Measurements from ENCODE around the gene ADPRHL1.
"Not testable (repeated sequence)": the region's sequence is repeated elsewhere in the genome, so short reads cannot be mapped to it uniquely, and the experiment has no call there.

ADPRHL1 gene

DNA sequence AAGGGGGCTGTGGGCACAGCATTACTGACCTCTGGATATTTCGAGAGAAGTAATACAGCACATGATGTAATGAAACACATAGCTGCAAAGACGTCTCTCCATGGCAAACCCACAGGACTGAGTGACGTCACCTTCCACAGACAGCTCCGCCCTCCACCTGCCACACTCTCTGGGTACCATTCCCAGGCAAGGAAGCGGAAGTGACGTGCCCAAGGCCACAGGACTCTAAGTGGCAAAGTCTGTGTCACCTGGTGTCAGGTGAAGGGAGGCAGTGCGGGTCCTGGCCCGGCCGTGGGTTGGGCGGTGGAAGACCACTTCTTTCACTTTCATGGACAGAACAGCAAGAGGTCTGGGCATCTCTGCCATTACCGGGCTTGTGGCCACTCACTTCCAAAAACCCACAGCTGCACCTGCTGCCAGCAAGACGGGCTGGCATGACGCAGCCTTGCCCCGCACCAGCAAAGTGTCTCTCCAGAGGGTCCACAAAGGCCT, 6.8 kb upstream of the ADPRHL1 start:
- FAIRE-seq = no peak
- DNase-seq (ENCODE audit: insufficient read length, low spot score) = no peak
- no peak for TF ChIP-seq POLR2A (IDR thresholded peaks at IDR 0.05; ENCODE audit: low read depth, low read length)
- no peak for TF ChIP-seq POLR2AphosphoS5 (IDR thresholded peaks at IDR 0.05; ENCODE audit: low read depth, low read length)
- no peak for TF ChIP-seq PAX5 (IDR thresholded peaks at IDR 0.05; ENCODE audit: insufficient read depth, low read length, severe bottlenecking)
- no peak for TF ChIP-seq SPI1 (IDR thresholded peaks at IDR 0.05; ENCODE audit: low read depth, low read length)
- TF ChIP-seq TAF1 (IDR thresholded peaks at IDR 0.05; ENCODE audit: low read depth, low read length) = no peak
- no peak for TF ChIP-seq POU2F2 (IDR thresholded peaks at IDR 0.05; ENCODE audit: low read depth, low read length)

DNA sequence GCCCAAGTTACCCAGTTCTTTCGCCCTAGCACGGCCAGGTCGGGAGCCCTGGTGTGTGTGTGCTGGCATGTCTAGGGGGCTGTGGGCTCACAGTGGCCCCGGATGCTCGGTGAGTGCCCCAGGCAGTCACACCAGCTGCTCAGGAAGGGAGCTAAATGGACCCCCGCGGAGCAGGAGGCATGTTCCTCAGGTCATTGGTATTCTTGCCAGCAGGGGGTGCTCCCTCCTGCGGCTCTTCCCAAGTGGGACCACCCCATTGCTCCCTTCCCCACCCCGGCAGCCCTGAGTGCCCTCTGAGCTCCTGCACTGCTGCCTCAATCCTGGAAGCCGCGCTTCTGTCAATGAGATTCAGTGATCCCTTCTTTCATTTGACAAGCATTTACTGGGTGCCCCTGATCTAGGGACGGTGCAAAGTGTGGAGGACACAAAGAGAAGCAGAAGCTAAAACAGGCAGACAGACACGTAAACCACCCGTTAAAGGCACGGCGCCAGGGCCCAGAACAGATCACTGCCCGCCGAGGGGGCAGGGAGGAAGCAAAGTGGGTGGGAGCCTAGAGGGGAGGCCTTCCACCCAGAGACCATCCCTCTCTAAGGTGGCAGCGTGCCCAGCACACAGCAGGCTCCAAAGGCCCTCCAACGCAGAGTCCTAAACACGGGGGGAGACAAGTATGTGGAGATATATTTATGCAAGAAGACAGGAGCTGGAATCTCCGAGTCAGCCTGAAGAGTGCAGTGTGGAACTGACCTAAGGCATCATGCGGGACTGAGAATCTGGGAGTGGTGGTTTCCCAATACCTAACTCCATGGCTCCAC, 5.2 kb upstream of the ADPRHL1 start:
- no peak for DNase-seq (ENCODE audit: insufficient read length, low spot score)
- TF ChIP-seq TAF1 (IDR thresholded peaks at IDR 0.05; ENCODE audit: low read depth, low read length) (no peak), PAX5 (IDR thresholded peaks at IDR 0.05; ENCODE audit: insufficient read depth, low read length, severe bottlenecking) (no peak), SPI1 (IDR thresholded peaks at IDR 0.05; ENCODE audit: low read depth, low read length) (no peak), POLR2A (IDR thresholded peaks at IDR 0.05; ENCODE audit: low read depth, low read length) (no peak), POLR2AphosphoS5 (IDR thresholded peaks at IDR 0.05; ENCODE audit: low read depth, low read length) (no peak), POU2F2 (IDR thresholded peaks at IDR 0.05; ENCODE audit: low read depth, low read length) (no peak)
- FAIRE-seq = no peak

DNA sequence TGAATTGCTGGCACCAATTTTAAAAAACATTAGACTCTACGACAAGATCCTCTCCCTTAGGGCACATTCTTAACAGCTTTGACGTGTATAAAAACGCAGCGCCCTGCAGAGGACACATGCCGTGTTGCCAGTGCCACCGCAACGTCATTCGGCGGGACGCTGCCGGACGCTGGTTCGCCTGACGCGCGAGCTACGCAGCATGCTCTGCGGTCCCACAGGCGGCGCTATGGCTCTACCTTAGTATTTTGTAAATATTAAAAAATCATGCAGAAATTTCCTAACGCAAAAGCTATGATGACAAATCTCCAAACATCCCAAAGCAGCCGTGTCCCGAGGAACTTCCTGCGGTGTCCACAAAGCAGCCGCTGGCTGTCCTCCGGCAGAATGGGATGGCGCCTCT, 4.2 kb upstream of the ADPRHL1 start:
- no peak for FAIRE-seq
- no peak for TF ChIP-seq POU2F2 (IDR thresholded peaks at IDR 0.05; ENCODE audit: low read depth, low read length)

DNA sequence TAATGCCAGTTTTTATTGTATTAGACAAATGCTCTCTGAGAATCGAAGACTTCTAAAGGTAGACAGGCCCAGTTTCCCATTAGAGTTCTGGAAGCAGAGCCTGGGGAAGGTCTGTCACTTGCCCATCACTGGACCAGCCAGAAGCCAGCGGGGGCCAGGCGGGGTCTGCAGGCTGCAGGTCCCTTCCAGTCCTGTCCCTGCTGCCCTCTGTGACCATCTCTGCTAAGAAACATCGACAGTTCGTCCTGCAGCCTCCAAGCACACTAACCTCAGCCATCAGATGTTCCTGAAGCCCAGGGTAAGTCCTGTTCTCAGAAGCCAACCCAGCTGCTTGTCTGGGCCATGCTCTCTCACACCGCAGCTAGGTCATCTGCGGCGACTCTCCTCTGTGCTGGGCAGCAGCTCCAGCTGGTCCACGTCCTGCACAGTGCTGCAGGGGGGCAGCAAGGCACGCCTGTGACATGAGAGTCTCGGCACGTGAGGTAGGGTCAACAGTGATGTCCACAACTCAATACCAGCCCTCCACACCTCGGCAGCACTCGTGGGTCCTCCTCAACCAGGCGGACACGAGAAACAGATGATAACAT, 2.9 kb upstream of the ADPRHL1 start:
- FAIRE-seq = no peak
- no peak for DNase-seq (ENCODE audit: insufficient read length, low spot score)
- TF ChIP-seq SPI1 (IDR thresholded peaks at IDR 0.05; ENCODE audit: low read depth, low read length) (no peak), PAX5 (IDR thresholded peaks at IDR 0.05; ENCODE audit: insufficient read depth, low read length, severe bottlenecking) (no peak), TAF1 (IDR thresholded peaks at IDR 0.05; ENCODE audit: low read depth, low read length) (no peak), POLR2A (IDR thresholded peaks at IDR 0.05; ENCODE audit: low read depth, low read length) (no peak), POLR2AphosphoS5 (IDR thresholded peaks at IDR 0.05; ENCODE audit: low read depth, low read length) (no peak), POU2F2 (IDR thresholded peaks at IDR 0.05; ENCODE audit: low read depth, low read length) (no peak)

More for the DNA sequence above, 4.2 kb upstream of the ADPRHL1 start:
- no peak for DNase-seq (ENCODE audit: insufficient read length, low spot score)

DNA sequence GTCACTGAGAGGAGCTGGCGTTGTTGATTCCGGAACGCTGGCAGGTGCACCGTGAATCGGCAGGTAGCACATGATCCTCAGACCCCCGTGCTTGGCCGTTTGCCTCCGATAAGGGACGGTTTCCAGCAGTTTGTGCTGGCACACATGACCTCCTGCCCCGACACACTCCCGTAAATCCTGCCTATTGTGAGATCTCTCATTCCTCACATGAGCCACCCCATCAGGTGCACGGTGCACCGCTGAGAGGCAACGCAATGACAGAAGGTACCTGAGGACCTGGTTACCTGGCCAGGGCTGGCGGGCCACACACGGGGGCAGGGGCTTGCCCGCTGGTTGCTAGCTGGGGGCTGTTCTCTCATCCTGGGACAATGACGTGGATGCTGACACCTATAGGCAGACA, 2.1 kb upstream of the ADPRHL1 start:
- DNase-seq (ENCODE audit: insufficient read length, low spot score) = no peak
- TF ChIP-seq POU2F2 (IDR thresholded peaks at IDR 0.05; ENCODE audit: low read depth, low read length) (no peak), POLR2AphosphoS5 (IDR thresholded peaks at IDR 0.05; ENCODE audit: low read depth, low read length) (no peak), PAX5 (IDR thresholded peaks at IDR 0.05; ENCODE audit: insufficient read depth, low read length, severe bottlenecking) (no peak), SPI1 (IDR thresholded peaks at IDR 0.05; ENCODE audit: low read depth, low read length) (no peak), POLR2A (IDR thresholded peaks at IDR 0.05; ENCODE audit: low read depth, low read length) (no peak), TAF1 (IDR thresholded peaks at IDR 0.05; ENCODE audit: low read depth, low read length) (no peak)
- no peak for FAIRE-seq

DNA sequence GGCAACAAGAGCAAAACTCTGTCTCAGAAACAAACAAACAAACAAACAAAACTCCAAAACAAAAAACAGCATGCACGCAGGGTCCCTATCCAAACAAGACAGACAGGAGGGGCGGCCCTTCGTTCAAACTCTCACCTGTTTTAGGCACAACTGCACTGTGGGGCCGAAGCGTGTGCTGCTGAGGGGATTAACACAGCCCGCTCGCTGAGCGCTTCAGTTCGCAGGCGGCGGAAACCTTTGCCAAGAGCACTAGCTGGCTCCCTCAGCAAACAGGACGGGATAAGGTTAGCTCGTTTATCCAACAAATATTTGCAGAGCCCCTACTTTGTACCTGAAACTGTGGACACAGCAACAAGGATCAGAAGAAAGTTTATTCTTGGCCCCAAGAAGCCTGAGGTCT, 1.6 kb upstream of the ADPRHL1 start:
- no peak for TF ChIP-seq POLR2A (IDR thresholded peaks at IDR 0.05; ENCODE audit: low read depth, low read length)
- no peak for TF ChIP-seq SPI1 (IDR thresholded peaks at IDR 0.05; ENCODE audit: low read depth, low read length)
- no peak for TF ChIP-seq POLR2AphosphoS5 (IDR thresholded peaks at IDR 0.05; ENCODE audit: low read depth, low read length)
- no peak for TF ChIP-seq PAX5 (IDR thresholded peaks at IDR 0.05; ENCODE audit: insufficient read depth, low read length, severe bottlenecking)
- TF ChIP-seq TAF1 (IDR thresholded peaks at IDR 0.05; ENCODE audit: low read depth, low read length) = no peak
- no peak for TF ChIP-seq POU2F2 (IDR thresholded peaks at IDR 0.05; ENCODE audit: low read depth, low read length)
- no peak for FAIRE-seq
- DNase-seq (ENCODE audit: insufficient read length, low spot score) = no peak

DNA sequence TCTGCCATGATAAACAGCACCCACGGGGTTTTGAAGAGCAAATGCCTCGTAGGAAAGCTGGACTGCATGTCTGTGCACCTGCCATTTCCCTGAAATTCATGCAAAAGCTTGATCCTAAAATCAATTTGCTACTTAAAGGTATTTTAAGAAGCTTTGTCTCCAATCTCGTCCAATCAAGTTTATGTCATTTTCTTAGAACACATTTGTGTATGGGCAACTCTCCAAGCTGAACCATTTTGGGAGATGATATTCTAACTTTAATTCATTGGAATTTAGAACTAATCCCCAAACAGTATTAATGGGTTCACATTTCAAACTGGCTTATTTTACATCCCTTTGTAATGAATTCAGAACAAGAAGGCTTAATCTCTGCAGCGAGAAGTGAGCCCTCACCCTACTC, 822 bp downstream of the ADPRHL1 start:
- TF ChIP-seq POLR2A (IDR thresholded peaks at IDR 0.05; ENCODE audit: low read depth, low read length) (no peak), POLR2AphosphoS5 (IDR thresholded peaks at IDR 0.05; ENCODE audit: low read depth, low read length) (no peak), SPI1 (IDR thresholded peaks at IDR 0.05; ENCODE audit: low read depth, low read length) (no peak), PAX5 (IDR thresholded peaks at IDR 0.05; ENCODE audit: insufficient read depth, low read length, severe bottlenecking) (no peak), POU2F2 (IDR thresholded peaks at IDR 0.05; ENCODE audit: low read depth, low read length) (no peak), TAF1 (IDR thresholded peaks at IDR 0.05; ENCODE audit: low read depth, low read length) (no peak)
- no peak for FAIRE-seq

DNA sequence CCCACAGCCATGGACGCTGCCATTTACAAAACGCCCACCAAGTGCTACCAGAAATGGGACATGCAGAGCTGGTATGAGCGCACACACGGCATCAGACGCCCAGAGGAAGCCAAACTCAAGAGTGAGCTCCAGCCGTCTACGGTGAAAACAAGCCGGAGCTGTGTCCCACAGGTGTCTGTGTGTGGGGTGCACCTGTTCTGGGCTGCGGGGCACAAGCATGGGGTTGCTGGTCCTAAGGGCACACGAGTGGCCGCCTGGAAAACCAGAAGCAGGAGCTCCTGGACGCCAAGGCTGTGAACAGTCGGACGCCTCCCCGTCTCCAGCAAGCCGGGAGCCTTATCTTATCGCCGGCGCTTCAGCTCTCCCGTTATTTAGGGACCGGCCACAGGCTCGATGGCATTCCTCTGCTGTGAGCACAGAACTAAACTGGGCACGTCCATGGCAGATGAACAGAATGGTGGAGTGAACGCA, 1.3 kb downstream of the ADPRHL1 start:
- no peak for FAIRE-seq
- DNase-seq (ENCODE audit: insufficient read length, low spot score) = no peak
- TF ChIP-seq TAF1 (IDR thresholded peaks at IDR 0.05; ENCODE audit: low read depth, low read length) (no peak), SPI1 (IDR thresholded peaks at IDR 0.05; ENCODE audit: low read depth, low read length) (no peak), PAX5 (IDR thresholded peaks at IDR 0.05; ENCODE audit: insufficient read depth, low read length, severe bottlenecking) (no peak), POLR2AphosphoS5 (IDR thresholded peaks at IDR 0.05; ENCODE audit: low read depth, low read length) (no peak), POLR2A (IDR thresholded peaks at IDR 0.05; ENCODE audit: low read depth, low read length) (no peak), POU2F2 (IDR thresholded peaks at IDR 0.05; ENCODE audit: low read depth, low read length) (no peak)

More for the DNA sequence above, 822 bp downstream of the ADPRHL1 start:
- no peak for DNase-seq (ENCODE audit: insufficient read length, low spot score)

DNA sequence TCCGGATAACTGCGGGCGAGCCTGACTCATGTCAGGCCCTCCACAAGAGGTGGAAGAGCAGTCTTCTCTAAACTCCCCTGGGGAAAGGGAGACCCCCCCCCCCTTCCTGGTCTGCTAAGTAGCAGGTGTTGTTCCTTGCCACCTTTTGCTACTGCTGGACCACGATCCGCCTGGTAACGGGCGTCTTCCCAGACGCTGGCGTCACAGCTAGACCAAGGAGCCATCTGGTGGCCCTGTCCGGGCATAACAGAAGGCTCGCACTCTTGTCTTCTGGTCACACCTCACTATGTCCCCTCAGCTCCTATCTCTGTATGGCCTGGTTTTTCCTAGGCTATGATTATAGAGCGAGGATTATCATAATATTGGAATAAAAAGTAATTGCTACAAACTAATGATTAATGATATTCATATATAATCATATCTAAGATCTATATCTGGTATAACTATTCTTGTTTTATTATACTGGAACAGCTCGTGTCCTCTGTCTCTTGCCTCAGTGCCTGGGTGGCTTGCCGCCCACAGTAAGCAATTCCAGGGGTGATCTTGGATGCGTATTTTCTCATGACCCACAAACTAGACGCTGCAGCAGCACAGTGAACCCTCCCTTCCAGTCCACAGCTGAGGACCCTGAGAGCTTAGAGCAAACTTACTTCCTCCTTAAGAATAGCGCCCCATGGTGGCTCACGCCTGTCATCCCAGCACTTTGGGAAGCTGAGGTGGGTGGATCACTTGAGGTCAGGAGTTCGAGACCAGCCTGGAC, 2.2 kb downstream of the ADPRHL1 start:
- DNase-seq (ENCODE audit: insufficient read length, low spot score); FAIRE-seq: not testable (repeated sequence)

DNA sequence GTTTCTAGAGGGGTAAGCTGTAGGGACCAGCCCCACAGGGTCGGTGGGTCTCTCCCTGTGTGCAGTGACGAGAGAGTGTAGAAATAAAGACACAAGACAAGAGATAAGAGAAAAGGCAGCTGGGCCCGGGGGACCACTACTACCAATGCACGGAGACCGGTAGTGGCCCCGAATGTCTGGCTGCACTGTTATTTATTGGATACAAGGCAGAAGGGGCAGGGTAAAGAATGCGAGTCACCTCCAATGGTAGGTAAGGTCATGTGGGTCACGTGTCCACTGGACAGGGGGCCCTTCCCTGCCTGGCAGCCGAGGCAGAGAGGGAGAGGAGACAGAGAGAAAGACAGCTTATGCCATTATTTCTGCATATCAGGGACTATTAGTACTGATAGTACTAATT, 2.9 kb downstream of the ADPRHL1 start:
- DNase-seq (ENCODE audit: insufficient read length, low spot score); FAIRE-seq: not testable (repeated sequence)
